K562 (cell line): ENCODE measurements around the gene LRPAP1.

Experiments used
- CREB1 ChIP-seq, 2 experiments: sonication (generic) in 1 of 2; formaldehyde crosslinking in 1 of 2; IDR thresholded peaks; 2 replicates each; pipeline versions ENCODE4 v1.6.1 to v1.8.0; 2012 to 2022; ENCODE audit warnings: inconsistent platforms in 1 of 2, mild to moderate bottlenecking in 1 of 2, missing genetic modification reagents in 1 of 2, moderate library complexity in 1 of 2
- CTCF ChIP-seq, 3 experiments: IDR thresholded peaks in 2 of 3; conservative IDR thresholded peaks in 1 of 3; 2 replicates each; pipeline ENCODE4 v1.5.1; 2011 to 2012; ENCODE audit warnings: low read length in 3 of 3, mild to moderate bottlenecking in 3 of 3, control low read depth in 2 of 3, improper control_type of control experiment in 1 of 3, inconsistent platforms in 1 of 3, low read depth in 1 of 3, mixed read lengths in 1 of 3, moderate library complexity in 1 of 3; ENCODE audit not compliant: insufficient read depth in 2 of 3
- HDAC6 ChIP-seq: IDR thresholded peaks from 2 replicates; pipeline ENCODE4 v1.6.1; 2012; ENCODE audit warnings: low read depth, mild to moderate bottlenecking, control low read depth, inconsistent platforms, low read length, moderate library complexity
- RCOR1 ChIP-seq, 2 experiments: IDR thresholded peaks; 2 replicates each; pipeline ENCODE4 v1.6.1; 2012; ENCODE audit warnings: low read depth in 2 of 2, low read length in 2 of 2, borderline replicate concordance in 1 of 2, improper control_type of control experiment in 1 of 2
- TBL1XR1 ChIP-seq, 2 experiments: IDR thresholded peaks; 2 replicates each; pipeline ENCODE4 v1.6.1; 2012; ENCODE audit warnings: improper control_type of control experiment in 2 of 2, low read length in 2 of 2, mild to moderate bottlenecking in 1 of 2
- TF ChIP-seq, protein P1 (sequence below): sonication (generic); formaldehyde crosslinking; IDR thresholded peaks from 2 replicates; pipeline ENCODE4 v1.8.0; 2022; ENCODE audit warnings: mild to moderate bottlenecking, missing genetic modification reagents

DNA sequence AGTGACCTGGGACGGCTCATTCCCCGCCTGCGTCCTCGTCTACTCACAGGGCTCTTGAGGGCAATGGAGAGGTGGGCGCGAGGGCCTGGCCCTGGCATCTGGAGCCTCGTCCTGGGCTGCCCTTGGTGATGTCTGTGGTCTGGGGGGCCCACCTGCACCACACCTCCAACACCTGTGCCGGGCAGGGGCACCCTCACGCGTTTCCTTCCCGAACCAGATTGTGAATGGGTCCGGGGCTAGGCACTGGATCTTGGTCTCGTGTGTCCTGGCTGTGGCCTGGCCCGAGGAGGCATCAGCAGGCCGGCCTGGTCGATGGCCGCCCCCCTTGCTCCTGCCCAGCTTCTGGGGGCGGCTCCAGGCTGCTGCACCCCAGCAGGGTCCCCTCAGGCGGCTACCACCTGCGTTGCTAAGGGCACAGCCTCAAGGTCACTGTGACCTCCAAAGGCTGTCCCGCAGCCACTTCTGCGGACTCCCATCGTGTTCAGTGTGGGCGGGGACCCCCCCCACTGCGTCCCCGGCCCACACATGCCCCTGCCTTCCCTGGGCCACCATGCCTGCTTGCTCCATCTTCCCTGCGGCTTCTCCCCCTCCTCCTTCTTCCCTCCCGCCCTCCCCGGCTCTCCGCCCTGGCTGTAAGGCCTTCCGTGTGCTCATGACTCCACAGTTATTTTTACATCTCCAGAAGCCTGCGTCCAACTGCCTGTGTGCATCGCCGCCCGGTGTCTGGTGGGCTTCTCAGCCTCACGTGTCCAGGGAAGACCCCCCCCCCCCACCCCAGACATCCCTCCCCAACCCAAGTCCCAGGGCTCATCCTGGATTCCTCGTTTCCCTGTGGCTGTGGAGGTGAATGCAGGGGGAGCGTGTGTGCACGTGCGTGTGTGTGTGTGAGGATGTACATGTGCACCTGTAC is 65.3 kb downstream of the LRPAP1 start:
- TF ChIP-seq HDAC6 (no peak), RCOR1 (IDR thresholded peaks at IDR 0.05; ENCODE audit: borderline replicate concordance in 1 of 2, low read depth in 2 of 2, low read length in 2 of 2) (no peak), CREB1 (IDR thresholded peaks at IDR 0.05) (no peak), CREB1 (CRISPR knock-in tag; IDR thresholded peaks at IDR 0.05) (no peak), TBL1XR1 (IDR thresholded peaks at IDR 0.05; ENCODE audit: low read length in 2 of 2) (no peak), CTCF (IDR thresholded peaks at IDR 0.05 in 2 of 3, conservative IDR thresholded peaks at IDR 0.05 in 1 of 3; ENCODE audit: insufficient read depth in 2 of 3, low read depth in 1 of 3, low read length in 3 of 3) (no peak)
- TF ChIP-seq, protein P1, sequence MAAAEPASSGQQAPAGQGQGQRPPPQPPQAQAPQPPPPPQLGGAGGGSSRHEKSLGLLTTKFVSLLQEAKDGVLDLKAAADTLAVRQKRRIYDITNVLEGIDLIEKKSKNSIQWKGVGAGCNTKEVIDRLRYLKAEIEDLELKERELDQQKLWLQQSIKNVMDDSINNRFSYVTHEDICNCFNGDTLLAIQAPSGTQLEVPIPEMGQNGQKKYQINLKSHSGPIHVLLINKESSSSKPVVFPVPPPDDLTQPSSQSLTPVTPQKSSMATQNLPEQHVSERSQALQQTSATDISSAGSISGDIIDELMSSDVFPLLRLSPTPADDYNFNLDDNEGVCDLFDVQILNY (CRISPR knock-in tag): no peak
